GM19240 (cell line): ENCODE results near the gene CEP112.
"Not testable (repeated sequence)": the region's sequence is repeated elsewhere in the genome, so short reads cannot be mapped to it uniquely, and the experiment has no call there.

Experiments used
- DNase-seq: peaks from one replicate; pipeline ENCODE4 v3.0.0; 2011; ENCODE audit warnings: low spot score; ENCODE audit not compliant: insufficient read length

Gene CEP112

DNA sequence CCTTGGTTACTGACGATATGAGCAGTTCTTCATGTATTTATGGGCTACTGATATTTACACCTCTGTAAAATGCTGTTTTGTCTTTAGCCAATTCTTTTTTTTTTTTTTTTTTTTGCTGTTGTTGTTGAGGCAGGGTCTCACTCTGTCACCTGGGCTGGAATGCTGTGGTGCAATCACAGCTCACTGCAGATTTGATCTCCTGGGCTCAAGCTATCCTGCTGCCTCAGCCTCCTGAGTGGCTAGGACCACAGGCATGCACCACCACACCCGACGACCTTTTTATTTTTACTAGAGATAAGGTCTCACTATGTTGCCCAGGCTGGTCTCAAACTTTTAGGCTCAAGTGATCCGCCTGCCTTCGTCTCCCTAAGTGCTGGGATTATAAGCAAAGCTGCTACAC, 405.5 kb downstream of the CEP112 start:
- no peak for DNase-seq

DNA sequence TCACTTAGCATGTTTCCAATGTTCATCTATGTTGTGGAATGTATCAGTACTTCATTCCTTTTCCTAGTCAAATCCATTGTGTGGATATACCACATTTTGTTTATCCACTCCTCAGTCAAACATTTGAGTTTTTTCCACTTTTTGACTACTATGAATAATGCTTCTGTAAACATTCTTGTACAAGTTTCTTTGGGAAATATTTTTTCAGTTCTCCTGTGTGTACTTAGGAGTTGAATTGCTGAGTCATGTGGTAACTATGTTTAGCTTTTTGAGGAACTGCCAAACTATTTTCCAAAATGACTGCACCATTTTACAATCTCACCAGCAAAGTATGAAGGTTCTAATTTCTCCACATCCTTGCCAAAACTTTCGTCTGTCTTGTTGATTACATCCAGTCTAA, 406.8 kb downstream of the CEP112 start:
- no peak for DNase-seq

DNA sequence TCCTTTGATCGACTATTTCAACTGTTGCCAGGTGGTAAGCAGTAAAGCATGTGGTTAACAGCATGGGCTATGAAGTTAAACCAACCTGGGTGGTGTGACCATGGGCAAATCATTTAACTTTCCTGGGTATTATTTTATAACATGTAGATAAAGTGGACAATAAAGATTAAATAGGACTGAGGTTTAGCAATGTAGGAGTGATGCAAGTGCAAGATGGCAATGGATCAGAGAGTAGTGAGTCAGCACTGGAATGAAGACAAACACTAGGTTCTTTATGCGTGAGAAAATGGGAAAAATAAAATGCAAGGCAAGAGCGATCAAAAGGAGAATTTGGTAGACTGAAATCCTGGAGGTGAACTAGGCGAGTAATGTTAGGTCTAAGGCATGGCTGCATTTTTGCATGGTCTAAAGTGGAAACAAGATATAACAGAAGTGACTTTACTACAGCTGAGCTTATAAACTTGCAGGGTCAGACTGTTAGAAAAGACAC, 408.0 kb downstream of the CEP112 start:
- no peak for DNase-seq

DNA sequence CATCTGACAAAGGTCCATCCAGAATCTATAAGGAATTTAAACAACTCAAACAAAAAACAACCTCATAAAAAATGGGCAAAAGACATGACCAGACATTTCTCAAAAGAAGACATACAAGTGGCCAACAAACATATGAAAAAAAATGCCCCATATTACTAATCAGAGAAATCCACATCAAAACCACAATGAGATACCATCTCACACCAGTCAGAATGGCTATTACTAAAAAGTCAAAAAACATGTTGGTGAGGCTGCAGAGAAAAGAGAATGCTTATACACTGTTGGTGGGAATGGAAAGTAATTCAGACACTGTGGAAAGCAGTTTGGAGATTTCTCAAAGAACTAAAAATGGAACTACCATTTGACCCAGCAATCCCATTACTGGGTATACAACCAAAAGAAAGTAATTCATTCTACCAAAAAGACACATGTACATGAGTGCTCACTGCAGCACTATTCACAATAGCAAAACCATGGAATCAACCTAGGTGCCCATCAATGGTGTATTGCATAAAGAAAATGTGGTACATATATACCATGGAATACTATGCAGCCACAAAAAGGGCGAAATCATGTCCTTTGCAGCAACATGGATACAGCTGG, 409.7 kb downstream of the CEP112 start:
- not testable (repeated sequence) for DNase-seq

DNA sequence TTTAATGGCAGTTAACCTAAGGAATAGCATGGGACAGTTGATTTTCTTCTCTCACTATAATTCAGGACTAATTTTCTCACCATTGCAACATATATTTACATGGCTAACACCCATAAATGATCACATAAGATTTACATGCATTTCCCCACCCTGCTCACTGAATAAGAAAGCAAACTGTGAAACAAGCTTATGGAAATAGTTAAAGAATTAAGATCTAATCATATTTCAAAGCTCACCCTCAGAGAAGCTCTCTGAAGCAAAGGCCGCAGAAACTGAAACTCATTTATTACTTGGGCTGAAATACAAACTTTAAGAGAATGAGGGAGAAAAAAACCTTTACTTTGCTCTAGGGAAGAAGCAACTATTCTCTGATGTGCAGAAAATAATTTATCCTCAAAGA, 411.8 kb downstream of the CEP112 start:
- no peak for DNase-seq

DNA sequence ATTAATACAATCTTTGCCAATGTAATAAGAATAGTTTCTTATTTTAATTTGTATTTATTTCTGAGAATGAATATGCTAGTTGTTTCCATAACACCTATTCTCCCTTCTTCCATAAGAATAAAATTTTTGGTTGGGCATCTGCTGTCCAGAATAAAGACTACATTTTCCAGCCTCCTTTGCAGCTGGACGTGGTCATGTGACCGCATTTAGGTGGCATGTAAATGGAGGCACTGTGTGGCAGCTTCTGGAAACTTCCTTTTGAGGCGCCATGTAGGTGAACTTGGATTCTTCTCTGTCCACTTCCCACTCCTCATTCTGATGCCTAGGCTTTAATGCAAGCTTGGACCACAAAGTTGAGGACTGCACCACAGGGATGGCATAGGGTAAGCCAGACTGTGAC, 415.0 kb downstream of the CEP112 start:
- no peak for DNase-seq

DNA sequence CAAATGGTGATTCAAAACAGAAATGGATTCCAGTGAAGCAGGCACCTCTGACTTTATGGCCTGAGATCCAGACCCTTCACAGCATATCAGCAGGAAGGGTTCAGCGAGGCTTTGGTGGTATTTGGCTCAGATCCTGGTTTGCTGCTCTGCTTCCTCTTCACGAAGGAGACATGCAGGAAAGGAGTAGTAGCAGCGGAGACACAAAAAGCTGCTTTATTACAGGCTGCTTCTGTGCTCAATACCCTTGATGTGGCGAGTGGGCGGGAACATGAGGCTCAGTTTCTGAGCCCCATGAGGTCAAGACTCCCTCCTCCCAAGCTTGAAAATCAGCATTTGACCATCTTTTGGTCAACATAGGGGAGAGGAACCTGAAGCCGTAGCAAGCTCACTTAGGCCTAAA, 417.1 kb downstream of the CEP112 start:
- no peak for DNase-seq

DNA sequence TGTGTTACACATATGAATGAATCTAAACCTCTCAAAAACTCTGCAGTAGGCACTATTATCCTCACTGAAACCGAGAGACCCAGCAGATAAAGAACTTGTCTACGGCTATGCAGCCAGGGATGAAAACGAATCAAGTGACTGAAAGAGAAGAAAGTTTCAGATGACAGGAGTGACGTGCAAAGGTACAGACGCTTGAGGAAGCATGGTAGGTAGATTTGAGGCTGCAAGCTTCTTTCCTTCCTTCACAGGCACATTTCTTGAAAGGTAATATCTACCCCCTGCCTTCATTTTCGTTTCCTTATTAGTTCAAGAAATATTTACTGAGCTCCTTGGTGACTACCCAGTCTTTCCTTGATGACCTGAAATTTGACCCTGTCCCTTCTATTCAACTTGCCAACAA, 418.9 kb downstream of the CEP112 start:
- no peak for DNase-seq

DNA sequence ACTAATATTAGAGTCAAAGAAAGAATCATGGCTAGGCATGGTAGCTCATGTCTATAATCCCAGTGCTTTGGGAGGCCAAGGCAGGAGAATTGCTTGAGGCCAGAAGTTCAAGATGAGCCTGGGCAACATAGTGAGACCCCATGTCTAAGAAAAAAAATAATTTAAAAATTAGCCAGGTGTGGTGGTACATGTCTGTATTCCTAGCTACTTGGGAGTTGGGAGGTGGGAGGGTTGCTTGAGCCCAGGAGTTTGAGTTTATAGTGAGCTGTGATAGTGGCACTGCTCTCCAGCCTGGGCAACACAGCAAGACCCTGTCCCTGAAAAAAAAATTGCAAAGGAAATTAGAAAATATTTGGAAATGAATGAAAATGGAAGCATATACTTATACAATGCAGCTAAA, 420.2 kb downstream of the CEP112 start:
- no peak for DNase-seq

DNA sequence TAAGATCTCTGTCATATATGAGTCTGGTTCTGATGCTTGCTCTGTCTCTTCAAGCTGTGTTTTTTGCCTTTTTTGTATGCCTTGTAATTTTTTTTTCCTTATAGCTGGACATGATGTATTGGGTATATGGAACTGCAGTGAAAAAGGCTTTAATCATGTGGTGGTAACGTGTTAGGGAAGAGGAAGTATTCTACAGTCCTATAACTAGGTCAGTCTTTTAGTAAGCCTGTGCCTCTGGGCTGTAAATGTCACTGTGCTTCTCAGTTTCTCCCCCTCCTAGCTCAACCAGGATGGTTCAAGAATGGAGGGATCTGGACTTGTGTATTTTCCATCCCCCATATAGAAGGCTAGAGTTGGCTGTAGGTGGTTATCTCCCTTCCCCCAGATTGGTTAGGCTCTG, 428.1 kb downstream of the CEP112 start:
- no peak for DNase-seq

DNA sequence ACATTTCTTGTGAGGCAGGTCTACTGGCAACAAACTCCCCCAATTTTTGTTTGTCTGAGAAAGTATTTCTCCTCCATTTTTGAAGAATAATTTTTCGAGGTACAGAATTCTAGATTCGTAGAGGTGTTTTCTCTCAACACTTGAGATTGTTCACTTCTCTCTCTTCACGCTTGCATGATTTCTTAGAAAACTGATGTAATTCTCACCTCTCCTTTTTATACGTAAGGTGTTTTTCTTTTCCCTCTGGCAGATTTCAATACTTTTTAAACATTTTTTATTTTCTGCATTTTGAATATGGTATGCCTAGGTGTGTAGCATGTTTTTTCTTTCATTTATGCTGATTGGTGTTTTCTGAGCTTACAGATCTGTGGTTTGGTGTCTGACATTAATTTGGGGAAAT, 429.0 kb downstream of the CEP112 start:
- no peak for DNase-seq

DNA sequence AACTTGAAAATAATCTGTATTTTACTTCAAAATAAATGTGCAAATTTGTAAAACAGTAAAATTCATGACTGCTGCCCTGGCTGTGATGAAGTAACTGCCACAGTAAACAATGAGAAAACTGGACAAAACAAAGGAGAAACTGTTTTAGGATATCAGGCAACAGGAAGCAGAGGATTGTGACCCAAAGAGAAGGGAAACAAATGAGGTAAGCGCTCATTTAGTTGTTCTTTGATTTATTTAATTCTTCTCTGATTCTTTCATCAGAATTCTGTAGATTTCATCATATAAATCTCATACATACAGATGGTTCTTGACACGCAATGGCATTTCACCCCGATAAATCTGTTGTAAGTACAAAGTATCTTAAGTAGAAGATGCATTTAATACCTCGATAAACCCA, 432.4 kb downstream of the CEP112 start:
- no peak for DNase-seq

DNA sequence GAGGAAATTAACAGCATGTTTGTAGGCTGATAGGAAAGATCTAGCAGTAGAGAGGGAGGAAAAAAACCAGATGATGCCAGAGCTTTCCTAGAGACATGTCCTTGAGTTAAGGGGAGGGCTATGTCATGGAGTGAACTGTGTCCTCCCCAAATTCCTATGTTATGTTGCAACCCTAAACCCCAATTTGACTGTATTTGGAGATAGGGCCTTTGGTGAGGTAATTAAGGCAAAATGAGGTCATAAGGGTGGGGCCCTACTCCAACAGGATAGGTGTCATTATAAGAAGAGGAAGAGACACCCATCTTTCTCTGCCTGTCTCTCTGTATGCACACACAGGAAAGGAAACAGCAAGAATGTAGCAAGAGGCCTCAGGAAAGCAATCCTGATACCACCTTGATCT, 435.2 kb downstream of the CEP112 start:
- DNase-seq: no peak

DNA sequence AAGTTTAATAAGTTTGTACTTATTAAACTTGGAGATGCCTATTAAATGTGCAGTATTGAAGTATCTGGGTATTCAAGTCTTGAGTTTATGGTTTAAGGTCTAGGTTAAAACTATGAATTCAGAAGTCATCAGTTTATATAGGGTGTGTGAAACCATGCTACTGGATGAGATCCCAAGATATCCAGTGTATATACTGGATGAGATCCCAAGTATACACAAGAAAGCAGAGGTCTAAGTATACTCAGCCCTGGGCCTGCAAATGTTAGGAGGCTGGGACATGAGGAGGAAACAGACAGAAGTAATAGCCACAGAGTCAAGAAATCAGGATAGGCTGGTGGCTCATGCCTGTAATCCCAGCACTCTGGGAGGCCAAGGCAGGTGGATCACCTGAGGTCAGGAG, 436.1 kb downstream of the CEP112 start:
- DNase-seq: no peak

DNA sequence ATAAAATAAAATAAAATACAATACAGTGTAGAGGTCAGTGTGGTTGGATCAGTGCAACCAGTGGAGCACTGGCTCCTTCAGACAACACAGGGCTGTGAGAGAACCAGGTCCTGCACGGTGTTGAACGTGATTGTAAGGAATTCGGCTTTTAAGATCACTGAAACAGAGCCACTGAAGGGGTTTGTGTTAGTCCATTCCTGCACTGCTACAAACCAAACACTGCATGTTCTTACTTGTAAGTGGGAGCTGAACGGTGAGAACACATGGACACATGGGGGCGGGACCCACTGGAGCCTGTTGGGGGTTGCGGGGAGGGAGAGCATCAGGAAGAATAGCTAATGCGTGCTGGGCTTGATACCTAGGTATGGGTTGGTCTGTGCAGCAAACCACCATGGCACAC, 437.3 kb downstream of the CEP112 start:
- DNase-seq: no peak

DNA sequence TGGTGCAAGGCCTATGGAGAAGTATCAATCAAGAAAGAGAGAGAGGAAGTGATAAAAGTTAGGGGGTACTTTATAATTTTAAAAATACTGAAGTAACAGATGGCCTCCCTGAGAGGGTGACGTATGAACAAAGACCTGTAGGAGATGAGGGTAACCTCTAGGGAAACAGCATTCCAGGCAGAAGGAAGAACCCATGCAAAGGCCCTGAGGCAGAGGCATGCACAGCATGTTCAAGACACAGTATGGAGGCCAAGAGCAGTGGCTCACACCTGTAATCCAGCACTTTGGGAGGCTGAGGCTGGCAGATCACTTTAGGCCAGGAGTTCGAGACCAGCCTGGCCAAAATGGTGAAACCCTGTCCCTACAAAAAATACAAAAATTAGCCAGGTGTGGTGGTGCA, 437.9 kb downstream of the CEP112 start:
- no peak for DNase-seq

DNA sequence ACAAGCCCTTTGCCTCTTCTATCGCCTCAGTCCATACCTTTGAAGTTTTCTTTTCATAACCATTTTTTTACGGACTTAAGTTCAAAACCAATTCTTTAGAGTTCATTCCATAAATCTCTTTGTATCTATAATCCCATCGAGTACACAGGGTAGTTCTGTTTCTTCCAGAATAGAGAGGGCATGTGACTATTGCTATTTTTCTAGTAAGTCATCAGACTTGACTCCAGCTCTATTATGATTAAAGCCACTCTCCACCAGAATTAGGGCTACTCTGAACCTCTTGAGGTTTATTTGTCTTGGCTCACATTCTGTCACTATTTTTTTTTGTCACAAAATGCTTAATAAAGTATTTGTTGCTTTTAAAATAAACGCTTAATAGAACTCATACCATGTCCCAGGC, 438.6 kb downstream of the CEP112 start:
- DNase-seq: no peak

DNA sequence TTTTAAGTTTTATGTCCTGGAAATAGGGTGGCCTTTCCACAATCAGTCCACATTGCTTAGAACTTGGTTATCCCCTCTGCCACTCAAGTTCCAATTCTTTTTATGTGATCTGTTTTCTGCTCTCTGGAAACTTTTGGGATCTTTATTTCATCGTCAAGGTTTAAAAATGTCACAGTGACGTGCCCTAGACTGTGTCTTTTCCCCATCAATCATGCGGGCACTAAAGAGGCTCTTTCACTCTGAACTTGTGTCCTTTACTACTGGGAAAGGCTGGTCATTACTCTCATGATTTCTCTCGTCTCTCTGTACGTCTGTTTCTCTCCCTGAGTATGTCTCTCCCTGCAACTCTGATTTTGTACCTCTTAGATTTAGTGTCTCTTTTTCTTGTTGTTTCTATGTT, 440.7 kb downstream of the CEP112 start:
- DNase-seq: no peak

DNA sequence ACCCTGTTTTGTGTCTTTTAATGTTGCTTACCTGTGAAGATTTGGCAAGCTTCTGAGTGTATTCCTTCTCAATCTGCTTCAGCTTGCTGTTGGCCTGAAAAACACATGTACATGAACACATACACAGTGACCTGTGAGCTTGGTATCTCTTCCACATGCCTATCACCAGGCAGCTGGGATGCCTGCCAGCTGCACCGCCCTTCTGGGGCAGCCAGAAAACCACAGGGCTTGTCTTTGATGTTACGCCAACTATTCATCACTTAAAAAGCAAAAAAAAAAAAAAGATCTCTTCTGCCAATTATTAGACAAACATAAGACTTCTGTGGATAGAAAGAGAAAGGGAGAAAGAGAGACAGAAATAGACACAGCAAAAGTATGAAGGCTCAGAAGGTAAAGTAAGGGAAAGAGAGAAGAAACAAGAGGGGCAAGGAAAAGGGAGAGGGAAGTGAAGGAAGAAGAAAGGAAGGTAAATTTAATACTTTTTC, 441.3 kb downstream of the CEP112 start:
- DNase-seq: no peak

DNA sequence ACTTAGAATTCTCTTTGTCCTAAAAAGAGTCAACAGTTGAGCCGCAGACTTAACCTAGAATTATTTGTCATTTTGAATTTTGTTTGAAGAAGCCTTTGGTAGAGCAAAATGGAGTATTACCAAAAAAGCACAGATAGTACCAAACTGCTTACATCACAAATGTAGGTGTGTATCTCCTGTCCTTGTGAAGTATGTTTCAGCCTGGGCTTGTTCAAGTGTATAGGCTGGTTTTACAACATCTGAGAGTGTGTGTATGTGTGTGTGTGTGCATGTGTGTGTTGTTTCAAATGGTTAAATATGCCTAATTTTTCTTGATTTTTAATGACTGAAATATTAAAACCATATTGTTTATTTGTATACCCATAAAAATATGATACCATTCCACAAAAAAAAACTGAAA, 441.8 kb downstream of the CEP112 start:
- DNase-seq: no peak

DNA sequence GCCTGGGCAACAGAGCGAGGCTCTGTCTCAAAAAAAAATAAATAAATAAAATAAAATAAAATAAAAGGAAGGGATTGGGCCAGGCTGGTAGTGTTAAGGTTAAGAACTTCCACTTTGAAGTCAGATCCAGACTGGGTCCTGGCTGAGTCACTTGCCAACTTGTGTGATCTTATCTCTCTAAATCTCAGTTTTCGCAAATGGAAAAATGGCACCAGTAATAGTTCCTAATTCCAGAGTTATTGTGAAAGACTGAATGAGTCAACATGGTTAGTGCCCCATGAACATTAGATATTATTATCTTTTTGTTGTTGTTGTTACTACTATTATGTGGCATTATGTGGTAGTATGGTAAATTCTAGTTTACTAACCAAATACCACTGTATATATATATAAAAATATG, 442.5 kb downstream of the CEP112 start:
- no peak for DNase-seq

DNA sequence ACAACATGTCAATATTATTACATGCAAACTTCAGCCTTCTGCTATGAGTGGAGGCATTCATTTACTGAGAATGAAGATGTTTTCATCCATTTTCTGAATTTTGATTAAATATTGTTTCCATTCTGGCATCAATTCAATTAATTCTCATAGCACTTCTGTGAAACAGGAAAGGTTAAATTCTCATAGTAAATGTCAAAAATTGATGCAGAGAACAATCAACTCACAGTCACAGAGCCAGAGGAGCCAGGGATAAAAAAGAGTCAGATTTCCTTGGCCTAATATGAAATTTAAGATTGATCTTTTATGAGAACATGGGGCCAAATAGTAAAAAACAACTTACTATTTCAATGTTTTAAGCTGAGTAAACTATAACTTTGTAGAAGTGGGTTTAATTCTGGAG, 446.7 kb downstream of the CEP112 start:
- DNase-seq: no peak

DNA sequence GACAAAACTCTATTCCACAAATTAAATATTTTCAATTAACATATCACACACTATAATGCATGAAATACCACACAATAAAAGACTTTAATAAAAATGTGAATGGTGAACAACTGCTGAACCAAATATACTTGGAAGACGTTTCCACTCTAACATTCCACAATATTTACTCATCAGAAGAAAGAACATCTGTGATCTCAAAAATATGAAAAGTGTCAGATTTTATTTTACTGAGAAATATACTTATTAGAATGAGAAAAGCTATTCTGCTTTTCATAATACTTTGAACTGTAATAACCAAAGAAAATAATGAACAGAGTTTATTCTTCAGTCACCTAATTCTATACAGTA, 448.7 kb downstream of the CEP112 start:
- no peak for DNase-seq
